GM12891 (cell line): ENCODE results near the gene PDLIM3.

Experiments
- PAX5 ChIP-seq: IDR thresholded peaks from 2 replicates; pipeline ENCODE4 v1.6.1; 2011; ENCODE audit warnings: low read length, moderate library complexity, mild to moderate bottlenecking; ENCODE audit not compliant: insufficient read depth, severe bottlenecking
- POLR2A ChIP-seq: IDR thresholded peaks from 2 replicates; pipeline ENCODE4 v1.6.1; 2011; ENCODE audit warnings: low read depth, low read length, control low read depth
- POLR2AphosphoS5 ChIP-seq: IDR thresholded peaks from 2 replicates; pipeline ENCODE4 v1.6.1; 2011; ENCODE audit warnings: low read depth, low read length, control low read depth
- POU2F2 ChIP-seq: IDR thresholded peaks from 2 replicates; pipeline ENCODE4 v1.6.1; 2011; ENCODE audit warnings: low read depth, mild to moderate bottlenecking, control low read depth, low read length, moderate library complexity
- SPI1 ChIP-seq: IDR thresholded peaks from 2 replicates; pipeline ENCODE4 v1.6.1; 2011; ENCODE audit warnings: low read depth, low read length, control low read depth
- TAF1 ChIP-seq: IDR thresholded peaks from 2 replicates; pipeline ENCODE4 v1.6.1; 2011; ENCODE audit warnings: low read depth, low read length, control low read depth

DNA sequence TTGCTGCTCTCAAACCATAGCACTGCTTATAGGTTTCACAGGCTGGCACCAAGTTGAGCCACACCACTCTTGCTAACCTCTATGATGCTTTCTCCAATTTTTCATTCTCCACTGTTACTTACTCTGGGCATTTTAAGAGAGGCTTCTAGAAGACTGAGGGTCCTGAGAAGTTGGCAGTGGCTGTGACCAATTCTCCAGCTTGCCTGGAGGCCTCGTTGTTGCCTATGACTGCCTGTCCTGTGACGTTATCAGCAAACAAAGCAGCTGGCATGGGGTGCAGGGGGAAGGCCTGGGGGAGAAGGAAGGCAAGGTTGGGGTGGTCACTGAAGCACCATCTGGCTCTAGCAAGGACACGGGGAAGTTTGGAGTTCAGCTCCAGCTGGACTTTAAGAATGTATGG lies 30.4 kb upstream of the PDLIM3 start:
- TF ChIP-seq POLR2A (no peak), SPI1 (no peak), POLR2AphosphoS5 (no peak), TAF1 (no peak), POU2F2 (no peak), PAX5 (no peak)
